DOHH2 (cell line): ENCODE data around the gene PLA2G4E.

Experiments
- EZH2phosphoT487 ChIP-seq: fragments of 200-600 bp; sonication (generic); IDR thresholded peaks from 2 replicates; pipeline ENCODE4 v1.6.1; 2017; ENCODE audit warnings: borderline replicate concordance, mild to moderate bottlenecking, antibody characterized with exemption, low read length, moderate library complexity, mixed read lengths
- TF ChIP-seq, protein P1 (sequence below): fragments of 200-600 bp; sonication (generic); IDR thresholded peaks from one replicate; pipeline ENCODE4 v1.5.1; 2014; ENCODE audit warnings: antibody characterized with exemption, mild to moderate bottlenecking, low read depth, low read length; ENCODE audit not compliant: poor library complexity, severe bottlenecking

DNA sequence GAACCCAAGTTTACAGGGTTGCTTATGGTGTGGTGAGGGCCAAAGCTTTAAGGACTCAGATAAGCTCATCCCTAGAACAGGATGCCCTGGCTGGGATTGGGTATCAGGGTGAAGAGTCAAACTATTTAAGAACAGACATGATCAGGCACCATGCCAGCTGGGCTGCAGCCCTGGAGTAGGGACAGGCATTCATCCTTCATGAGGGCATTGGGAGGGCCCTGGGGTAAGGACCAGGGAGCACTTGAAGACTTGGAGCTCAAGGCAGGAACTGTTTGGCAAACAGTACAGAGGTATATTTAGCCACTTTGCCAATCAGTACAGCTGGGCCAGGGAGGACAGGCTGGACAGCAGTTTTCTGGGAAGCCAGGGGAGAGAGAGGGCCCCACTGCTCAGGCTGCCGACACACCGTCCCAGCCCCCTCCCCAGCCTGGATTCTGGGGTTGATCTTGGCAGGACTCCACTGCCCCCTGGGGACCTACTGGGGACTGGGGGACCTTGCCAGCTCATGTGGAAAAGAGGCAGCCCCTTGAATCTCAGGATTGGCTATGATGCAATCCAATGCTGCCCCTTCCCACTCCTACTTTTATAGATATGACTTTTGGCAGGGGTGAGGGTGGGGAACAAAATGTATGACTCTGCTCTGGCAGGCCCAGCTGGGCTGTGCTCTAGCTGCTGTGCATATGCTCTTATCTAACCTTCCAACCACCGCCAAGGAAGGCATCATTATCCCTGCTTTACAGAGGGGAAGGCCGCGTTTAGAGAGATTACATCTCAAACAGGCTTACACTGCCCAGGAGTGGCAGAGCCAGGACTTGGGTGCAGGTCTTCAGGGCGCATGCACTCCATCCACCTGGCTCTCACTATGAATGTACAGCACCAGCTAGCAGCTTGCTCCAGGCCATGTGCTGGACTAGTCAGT, 2.3 kb downstream of the PLA2G4E start:
- TF ChIP-seq, protein P1, sequence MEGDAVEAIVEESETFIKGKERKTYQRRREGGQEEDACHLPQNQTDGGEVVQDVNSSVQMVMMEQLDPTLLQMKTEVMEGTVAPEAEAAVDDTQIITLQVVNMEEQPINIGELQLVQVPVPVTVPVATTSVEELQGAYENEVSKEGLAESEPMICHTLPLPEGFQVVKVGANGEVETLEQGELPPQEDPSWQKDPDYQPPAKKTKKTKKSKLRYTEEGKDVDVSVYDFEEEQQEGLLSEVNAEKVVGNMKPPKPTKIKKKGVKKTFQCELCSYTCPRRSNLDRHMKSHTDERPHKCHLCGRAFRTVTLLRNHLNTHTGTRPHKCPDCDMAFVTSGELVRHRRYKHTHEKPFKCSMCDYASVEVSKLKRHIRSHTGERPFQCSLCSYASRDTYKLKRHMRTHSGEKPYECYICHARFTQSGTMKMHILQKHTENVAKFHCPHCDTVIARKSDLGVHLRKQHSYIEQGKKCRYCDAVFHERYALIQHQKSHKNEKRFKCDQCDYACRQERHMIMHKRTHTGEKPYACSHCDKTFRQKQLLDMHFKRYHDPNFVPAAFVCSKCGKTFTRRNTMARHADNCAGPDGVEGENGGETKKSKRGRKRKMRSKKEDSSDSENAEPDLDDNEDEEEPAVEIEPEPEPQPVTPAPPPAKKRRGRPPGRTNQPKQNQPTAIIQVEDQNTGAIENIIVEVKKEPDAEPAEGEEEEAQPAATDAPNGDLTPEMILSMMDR = no peak
- no peak for TF ChIP-seq EZH2phosphoT487
